GM21723 (cell line): ENCODE measurements around the gene MRPL33.
"Not testable (repeated sequence)": the region's sequence is repeated elsewhere in the genome, so short reads cannot be mapped to it uniquely, and the experiment has no call there.

Experiments used
- ATAC-seq: cut with Tn5 transposase; IDR thresholded peaks from one replicate; pipeline ENCODE4 v1.9.1; 2021; ENCODE audit warnings: mild to moderate bottlenecking, moderate library complexity; ENCODE audit not compliant: unreplicated experiment

Gene MRPL33

GRCh38 chr2:27741673-27742072 is 29.8 kb upstream of the MRPL33 start:
- no peak for ATAC-seq

- ATAC-seq = no peak
These were observed 28.9 kb upstream of the MRPL33 start for GRCh38 chr2:27742571-27742970.

- not testable (repeated sequence) for ATAC-seq
These were observed 26.0 kb upstream of the MRPL33 start for GRCh38 chr2:27745494-27745893.

DNA sequence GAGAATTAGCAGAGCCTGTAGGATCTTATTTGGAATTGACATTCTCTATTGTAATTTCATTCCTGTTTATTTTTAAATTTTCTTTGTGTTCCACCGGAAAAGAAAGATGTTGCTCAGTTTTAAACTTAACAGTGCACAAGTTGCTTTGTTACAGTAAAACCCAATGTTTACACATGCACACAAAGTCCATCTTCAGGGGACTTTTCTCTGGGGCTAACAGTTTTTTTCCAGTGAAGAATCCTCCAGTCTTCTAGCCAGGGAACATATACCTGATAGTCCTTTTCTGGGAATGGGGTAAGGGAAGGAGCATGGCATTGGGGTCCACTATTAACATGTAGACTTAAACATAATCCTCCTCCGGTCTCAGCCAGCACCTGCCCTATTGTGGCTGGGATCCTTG is 25.2 kb upstream of the MRPL33 start:
- no peak for ATAC-seq

DNA sequence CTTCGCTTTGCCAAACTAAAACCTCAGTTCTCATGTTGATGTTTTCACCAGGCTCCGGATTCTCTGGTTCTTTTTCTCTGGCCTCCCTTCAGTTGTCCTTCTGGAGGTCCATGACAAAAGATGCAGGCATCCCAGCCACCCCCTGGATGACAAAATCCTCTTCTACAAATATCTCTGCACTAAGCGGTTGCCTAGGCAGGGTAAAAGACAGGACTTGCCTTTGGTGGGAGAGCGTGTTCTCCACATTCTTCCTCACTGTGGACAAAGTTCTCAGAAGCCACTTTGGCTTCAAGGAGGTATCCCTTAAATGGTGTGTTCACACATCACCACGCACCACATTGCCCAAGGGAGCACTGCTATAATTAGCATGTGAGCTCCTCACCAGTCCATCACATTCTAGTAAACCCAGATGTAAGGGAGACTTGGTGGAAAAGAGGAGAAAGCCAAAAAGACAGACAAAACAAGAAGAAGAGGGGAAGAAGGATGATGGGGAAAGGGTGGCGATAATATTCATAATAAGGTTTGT is 23.6 kb upstream of the MRPL33 start:
- no peak for ATAC-seq

GRCh38 chr2:27748803-27749554 is 22.5 kb upstream of the MRPL33 start:
- not testable (repeated sequence) for ATAC-seq

GRCh38 chr2:27751377-27751776 is 20.1 kb upstream of the MRPL33 start:
- no peak for ATAC-seq

GRCh38 chr2:27752551-27753237 is 18.8 kb upstream of the MRPL33 start:
- no peak for ATAC-seq

- ATAC-seq = peak; percentile 62
These were observed 17.4 kb upstream of the MRPL33 start for GRCh38 chr2:27754138-27754588.

DNA sequence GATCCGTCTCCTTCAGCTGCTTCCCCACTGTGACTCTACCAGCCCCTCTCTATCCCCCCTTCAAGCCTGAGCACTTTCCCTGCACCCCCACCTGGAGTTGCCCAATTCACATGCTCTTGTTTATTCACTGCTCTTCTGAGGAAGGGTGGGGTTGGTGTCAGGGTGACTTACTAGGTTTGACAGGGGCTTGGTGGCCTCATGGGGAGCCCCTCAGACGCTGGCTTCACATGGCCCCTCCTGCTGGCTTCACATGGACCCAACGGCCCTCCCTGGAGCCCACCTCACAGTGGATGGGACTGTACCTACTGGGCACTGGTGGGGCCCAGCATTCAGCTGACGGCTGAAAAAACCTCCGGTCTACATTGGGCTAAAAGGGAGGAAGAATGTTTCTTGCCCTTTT is 16.7 kb upstream of the MRPL33 start:
- no peak for ATAC-seq

DNA sequence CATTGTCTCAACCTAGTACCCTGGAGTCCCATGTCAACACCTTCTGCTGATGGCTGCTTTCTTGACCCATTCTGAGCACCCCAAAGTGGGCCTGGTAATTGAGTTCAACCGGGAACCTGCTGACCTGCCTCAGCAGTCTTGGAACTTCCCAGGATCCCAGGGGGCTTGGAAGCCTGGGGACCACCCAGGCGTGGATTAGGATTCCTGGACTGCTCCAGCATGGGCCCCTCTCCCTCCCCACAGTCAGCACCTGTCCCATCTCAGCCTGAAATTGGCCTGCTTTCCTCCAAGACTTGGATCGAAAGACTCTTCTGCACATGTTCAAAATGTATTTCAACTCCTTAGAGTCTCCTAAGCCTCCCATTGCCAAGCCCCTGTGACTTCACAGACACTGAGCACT is 15.4 kb upstream of the MRPL33 start:
- ATAC-seq = no peak

- no peak for ATAC-seq
These were observed 14.7 kb upstream of the MRPL33 start for GRCh38 chr2:27756544-27757498.

- no peak for ATAC-seq
These were observed 8.3 kb upstream of the MRPL33 start for GRCh38 chr2:27762951-27763906.

DNA sequence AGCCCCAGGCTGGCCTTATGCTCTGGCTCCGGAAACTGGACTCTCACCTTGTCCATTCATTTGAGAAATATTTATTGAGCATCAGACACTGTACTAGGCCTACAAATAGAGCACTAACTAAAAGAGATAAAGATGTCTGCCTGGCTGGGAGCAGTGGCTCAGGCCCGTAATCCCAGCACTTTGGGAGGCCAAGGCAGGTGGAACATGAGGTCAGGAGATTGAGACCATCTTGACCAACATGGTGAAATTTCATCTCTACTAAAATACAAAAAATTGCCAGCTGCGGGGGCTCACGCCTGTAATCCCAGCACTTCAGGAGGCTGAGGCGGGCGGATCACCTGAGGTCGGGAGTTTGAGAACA is 7.6 kb upstream of the MRPL33 start:
- ATAC-seq = no peak

DNA sequence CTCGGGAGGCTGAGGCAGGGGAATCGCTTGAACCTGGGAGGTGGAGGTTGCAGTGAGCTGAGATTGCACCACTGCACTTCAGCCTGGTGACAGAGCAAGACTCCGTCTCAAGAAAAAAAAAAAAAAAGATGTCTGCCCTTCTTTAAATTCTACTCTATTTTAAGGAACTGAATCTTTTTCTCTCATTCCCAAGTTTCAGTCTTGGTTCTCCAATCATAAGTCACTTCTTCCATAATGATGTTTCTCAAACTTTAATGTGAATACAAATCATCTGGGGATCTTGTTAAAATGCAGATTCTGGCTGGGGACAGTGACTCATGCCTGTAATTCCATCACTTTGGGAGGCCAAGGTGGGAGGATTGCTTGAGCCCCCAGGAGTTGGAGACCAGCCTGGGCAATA is 7.0 kb upstream of the MRPL33 start:
- ATAC-seq = not testable (repeated sequence)

DNA sequence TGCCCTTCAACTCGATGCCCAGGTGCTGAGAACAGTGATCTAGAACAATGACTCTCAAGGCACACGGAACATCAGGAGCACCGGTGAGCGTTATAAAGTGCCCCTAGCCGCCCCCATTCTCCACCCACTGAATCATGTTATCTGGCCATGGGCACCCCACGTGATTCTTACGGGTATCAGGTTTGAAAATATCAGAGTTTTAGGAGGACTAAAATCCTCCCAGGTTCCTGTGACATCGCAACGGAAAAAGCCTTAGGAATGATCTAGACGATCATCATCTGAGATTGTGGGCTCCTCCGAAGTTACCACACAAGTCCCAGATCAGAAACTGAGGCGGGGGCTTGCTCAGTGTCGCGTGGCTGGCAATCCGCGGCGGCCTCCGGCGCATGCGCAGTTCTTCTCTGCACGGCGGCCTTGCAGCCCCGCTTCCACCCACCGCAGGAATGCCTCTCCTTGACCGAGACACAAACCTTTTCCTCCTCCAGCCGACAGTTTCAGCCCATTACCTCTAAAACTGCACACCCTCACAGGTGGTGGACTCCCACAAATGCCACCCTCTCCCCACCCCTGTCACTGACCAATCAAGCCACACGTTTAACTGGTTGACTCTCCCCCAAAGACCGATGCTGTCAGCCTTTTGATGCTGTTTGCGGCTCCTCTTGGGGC is 5.8 kb upstream of the MRPL33 start:
- ATAC-seq = no peak

DNA sequence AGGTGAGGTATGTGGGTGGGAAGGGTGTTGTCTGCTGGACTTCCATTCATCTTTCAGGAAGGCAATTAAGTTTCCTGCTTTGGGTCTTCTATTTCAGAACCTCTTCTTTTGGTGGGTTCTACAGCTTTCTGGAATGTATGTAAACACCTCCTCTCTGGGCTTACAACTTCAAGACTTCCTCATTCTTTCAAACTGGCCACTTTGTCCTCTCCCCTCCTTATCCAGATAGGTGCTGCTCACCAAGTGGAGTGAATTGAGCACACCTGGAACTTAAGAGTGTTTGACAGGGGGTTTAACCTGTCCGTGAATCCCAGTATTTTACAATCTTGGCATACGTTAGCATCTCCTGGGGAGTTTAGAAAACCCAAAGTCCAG is 5.2 kb upstream of the MRPL33 start:
- ATAC-seq = no peak

GRCh38 chr2:27771202-27771547 is 344 bp upstream of the MRPL33 start:
- peak; percentile 27 for ATAC-seq

DNA sequence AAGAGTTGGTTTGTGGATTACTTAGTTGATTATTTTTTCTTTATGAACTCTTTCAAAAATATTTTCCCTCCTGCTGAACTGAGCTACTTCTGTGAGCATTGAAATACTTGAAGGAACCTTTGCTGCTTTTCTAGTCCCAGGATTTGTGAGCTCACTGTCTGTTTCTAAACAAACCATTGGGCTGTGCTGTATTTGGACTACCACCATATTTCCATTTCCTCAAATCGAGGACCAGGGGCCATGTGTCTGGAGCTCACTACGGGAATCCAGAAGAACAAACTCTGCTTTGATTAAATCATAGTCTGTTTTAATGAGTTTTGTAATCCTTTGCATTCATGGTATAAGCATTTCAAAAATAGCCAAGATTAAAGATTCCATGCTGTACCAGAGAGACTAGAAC is 1.3 kb downstream of the MRPL33 start:
- no peak for ATAC-seq

DNA sequence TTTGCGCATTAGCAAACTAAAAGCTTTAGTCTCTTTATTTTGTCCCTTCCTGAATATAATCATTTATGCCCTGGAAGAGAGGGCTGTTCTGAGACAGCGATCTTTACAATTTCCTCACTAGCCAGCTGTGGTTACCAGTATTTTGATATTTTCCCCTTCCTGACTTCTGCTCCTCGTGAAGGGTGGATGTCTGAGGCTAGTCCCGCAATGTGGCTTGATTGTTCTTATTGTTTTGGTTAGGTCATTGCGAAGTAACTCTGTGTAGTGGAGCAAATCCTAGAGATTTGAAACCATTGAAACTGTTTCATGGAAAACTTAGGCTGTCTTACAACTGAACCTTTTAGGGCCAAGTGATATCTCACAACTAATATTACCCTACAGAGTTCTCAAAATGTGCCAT is 2.4 kb downstream of the MRPL33 start:
- no peak for ATAC-seq
